ENCODE results near the gene E2F8. TPM values are rescaled to one million over a fixed set of nuclear protein-coding genes. Genes with fewer than 3 reads are reported as not detected.

E2F8 gene
- total and polyA plus RNA-seq, 2 experiments from 2014 or later, result 8.3 to 10.6 TPM

GRCh38 chr11:19234231-19234817 lies 6.4 kb downstream of the E2F8 start:
- Histone ChIP-seq H3K9me2 (ENCODE audit: insufficient read depth) (no peaks in the 10 kb centered on the region), H3K27ac (ENCODE audit: low read depth) (no peak overlapping the region), H2AFZ (no peak overlapping the region), H3K36me3 (ENCODE audit: insufficient read depth) (peaks cover 8% of the 10 kb centered on the region), H4K20me1 (replicated peaks; ENCODE audit: insufficient read depth) (0 out of 2 replicates have a peak, but pooled peaks cover 2% of the 10 kb centered on the region), H3K79me2 (replicated peaks; ENCODE audit: insufficient read depth) (no peaks in the 10 kb centered on the region), H3K27me3 (ENCODE audit: insufficient read depth) (no peaks in the 10 kb centered on the region), H3K4me2 (no peak overlapping the region), H3K4me3 (no peak overlapping the region), H3F3A (replicated peaks; ENCODE audit: low read depth) (no peaks in the 10 kb centered on the region), H3K4me1 (ENCODE audit: insufficient read depth) (no peaks in the 10 kb centered on the region)
- Mint-ChIP-seq H3K27ac (no peak overlapping the region), H3K4me3 (no peak overlapping the region), H3K4me1 (peaks cover 2% of the 10 kb centered on the region; the same call in 1 of the 3 replicates), H3K36me3 (ENCODE audit: low read depth) (peaks cover 68% of the 10 kb centered on the region), H3K27me3 (ENCODE audit: insufficient read depth, low read depth, poor library complexity) (peaks cover 2% of the 10 kb centered on the region), H3K9me3 (no peaks in the 10 kb centered on the region)
- DNase-seq (ENCODE audit: low spot score) (no peak), ATAC-seq (no peak)
- no peak for TF ChIP-seq EZH2phosphoT487 (IDR thresholded peaks at IDR 0.05; ENCODE audit: unreplicated experiment)
- TF ChIP-seq EZH2 (IDR thresholded peaks at IDR 0.05; ENCODE audit: low read depth, unreplicated experiment), result no peak
- no peak for TF ChIP-seq ZNF114 (CRISPR knock-in tag; IDR thresholded peaks at IDR 0.05)
- no peak for TF ChIP-seq CTCF (conservative IDR thresholded peaks at IDR 0.05; ENCODE audit: low read depth in 2 of 2)
- no peak for TF ChIP-seq ZNF462 (CRISPR knock-in tag; IDR thresholded peaks at IDR 0.05)
- TF ChIP-seq ZNF331 (CRISPR knock-in tag; IDR thresholded peaks at IDR 0.05; ENCODE audit: low read depth), result no peak
